Activated gamma-delta T cell (primary cell): ENCODE results near the gene TMEM190.
A peak's percentile ranks its signal among the peaks of the same experiment; 100 is the strongest.
"Not testable (repeated sequence)": the region's sequence is repeated elsewhere in the genome, so short reads cannot be mapped to it uniquely, and the experiment has no call there.

Experiments used
- DNase-seq: peaks from one replicate; lab custom pipeline; 2025; lab: John Stamatoyannopoulos, UW

TMEM190 gene

DNA sequence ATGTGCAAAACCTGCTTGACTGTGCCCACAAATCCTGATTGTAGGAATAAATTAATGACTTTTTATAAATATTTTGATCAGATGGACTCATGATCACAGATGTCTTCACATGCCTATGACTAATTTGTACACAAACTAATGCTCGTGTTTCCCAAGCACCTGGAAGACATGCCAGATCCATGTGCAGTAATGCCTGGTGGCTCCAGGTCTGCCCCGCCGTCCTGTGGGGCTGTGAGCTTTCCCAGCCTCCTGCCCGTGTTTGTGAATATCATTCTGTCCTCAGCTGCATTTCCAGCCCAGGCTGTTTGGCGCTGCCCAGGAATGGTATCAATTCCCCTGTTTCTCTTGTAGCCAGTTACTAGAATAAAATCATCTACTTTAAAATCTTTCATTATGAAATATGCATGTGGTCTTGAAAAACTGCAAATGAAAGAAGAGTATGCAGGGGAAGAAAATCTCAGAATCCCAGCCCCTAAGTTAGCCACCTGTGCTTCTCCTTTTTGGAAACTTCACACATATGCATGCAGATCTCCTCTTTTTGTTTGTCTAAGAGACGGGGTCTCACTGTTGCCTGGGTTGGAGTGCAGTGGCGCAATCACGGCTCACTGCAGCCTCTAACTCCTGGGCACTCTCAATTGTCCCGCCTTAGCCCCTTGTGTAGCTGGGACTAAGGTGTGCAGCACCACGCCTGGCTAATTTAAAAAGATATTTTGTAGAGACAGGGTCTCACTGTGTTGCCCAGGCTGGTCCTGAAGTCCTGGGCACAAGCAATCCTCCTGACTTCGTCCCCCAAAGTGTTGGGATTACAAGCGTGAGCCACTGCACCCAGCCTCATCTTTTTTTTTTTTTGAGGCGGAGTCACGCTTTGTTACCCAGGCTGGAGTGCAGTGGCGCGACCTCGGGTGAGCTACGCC is 15.3 kb downstream of the TMEM190 start:
- DNase-seq = no peak

DNA sequence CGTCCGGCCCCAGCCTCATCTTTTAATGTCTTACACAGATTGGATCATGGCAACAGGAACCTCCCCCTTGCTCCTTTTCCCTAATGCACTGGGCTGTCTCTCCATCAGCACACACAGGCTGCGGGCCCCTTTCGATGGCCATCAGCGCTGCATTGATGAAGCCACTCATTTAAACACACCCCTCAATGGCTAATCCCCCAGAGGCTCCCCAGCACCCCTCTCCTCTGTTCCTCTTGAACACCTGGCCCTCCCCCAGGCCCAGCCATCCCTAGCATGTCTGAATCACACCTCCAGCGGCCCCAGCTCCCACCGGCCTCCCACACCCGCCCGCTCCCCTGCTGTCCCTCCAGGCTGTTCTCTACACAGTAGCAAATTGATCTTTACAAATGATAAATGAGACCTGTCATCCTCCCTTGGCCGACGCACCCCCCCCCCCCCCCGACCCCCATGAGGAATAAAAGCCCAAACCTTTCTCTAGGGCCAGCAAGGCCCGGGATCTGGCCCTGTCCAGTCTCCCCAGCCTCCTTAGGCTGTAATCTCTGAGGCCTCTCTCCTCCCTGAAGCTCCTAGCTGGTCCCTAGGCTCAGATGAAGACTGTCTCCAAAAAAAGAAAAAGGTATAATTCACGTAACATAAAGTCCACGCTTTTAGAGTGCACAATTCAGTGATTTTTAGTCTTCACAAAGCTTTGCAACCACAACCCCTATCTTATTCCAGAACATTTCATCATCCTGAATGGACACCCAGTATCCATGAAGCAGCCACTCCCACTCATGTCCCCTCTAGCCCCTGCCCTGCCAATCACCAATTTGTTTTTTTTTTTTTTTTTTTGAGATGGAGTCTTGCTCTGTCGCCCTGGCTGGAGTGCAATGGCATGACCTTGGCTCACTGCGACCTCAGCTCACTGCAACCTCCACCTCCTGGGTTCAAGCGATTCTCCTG is 16.5 kb downstream of the TMEM190 start:
- no peak for DNase-seq

DNA sequence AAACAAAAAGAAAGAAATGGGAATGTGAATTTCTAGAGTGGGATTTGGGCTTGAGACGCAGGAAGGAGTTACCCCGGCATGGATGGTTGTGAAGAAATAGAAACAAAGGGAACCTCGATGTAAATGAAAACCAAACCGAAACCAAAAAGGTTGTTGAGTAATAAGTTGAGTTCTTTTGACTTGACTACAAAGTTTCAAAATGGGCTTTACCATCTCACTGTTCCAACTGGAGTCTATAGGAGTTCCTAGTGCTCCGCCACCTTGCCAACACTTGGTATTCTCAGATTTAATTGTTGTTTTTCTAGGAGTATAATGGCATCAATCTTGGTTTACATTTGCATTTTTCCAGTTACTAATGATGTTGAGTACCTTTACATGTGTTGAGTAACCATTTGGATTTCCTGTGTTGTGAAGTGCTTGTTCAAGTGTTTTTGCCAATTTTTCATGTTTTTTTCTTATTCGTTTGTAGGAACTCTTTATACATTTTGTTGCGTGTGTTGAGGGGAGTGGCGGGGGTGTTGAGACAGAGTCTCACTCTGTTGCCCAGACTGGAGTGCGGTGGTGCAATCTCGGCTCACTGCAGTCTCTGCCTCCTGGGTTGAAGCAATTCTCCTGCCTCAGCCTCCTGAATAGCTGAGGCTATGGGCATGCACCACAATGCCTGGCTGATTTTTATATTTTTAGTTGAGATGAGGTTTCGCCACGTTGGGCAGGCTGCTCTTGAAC is 21.7 kb downstream of the TMEM190 start:
- no peak for DNase-seq

DNA sequence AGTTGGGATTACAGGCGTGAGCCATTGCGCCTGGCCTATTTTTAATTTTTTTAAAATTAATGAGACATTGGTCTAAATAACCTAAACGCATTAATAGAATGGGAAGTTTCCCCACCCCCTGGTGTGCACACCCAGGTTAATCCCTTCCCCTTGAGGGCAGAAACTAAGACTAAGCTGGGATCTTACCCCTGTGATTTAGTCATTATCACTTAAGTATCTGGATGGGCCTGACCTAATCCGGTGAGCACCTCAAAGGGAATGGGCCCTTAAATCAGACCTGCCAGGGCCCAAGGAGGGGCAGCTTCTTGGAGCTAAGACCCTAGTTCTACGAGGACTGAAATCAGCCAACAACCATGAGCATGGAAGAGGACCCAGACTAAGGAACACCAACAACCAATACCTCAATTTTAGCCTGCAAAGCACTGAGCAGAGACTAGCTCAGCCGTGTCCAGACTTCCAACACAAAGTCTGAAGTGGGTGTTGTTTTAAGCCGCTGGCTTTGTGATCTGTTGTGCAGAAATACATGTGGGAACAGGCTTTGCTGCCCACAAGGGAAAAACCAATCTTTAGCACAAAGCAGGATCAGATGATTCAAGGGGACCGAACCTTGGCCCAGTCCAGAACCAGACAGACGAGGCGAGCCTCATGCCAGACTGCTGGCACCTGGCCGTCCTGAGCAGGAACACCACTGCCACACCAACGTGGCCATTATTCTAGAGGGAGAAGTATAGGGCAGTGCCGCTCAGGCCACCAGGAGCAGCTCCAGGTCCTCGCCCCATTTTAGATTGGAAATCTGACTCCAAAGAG is 23.9 kb downstream of the TMEM190 start:
- no peak for DNase-seq

DNA sequence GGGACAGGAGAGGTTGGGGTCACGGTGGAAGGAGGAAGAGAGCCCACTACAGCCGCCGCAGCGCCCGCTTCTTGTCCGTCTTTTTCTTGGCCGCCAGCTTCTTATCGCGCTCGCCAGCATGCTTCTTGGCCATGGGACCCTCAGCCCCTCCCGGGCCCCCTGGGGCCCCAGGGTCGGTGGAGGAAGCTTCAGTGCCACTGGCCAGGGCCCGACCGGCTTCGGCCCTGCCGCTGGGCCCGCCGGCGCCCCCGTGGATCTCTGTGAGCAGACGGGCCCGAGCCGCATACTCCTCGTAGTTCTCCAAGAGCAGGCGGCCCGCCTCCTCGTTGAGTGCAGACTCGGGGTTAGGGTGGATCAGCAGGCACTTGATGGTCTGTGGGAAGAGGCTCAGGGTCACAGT is 24.8 kb downstream of the TMEM190 start:
- DNase-seq = not testable (repeated sequence)

DNA sequence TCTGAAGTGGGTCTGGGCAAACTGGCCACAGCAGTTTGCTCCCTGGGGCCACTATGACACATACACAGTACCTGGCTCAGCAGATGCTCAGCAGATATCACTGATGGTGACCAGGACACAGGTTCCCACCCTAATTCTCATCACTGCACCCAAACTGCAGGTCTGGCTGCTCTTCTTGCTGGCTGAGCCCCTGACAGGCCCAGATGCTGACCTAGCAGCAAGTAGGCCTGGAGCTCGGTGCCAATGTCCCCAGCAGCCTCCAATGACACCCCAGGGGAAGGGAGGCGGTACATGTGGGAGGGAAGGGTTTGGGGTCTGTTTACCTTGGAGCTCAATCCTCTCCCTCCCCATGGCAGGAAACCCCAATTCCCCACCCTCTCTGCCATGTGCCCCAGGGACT is 25.9 kb downstream of the TMEM190 start:
- no peak for DNase-seq

DNA sequence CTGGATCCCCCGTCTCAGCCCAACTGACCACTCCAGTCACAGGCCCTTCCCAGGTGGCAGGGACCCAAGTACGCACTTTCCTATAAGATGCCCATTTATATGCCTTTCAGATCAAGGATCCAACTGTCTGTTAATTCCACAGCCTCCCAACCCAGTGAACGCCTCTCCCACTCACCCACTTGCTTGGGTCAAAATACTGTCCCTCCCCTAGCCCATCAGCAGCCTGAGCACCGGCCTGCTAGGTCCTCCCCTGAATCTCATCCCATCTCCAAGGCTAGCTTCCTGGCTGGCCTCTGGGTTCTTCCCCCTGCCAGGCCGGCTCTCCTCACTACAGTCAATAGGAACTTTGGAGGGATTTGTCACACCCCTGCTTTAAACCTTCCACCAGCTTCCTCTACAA is 29.0 kb downstream of the TMEM190 start:
- DNase-seq = no peak

DNA sequence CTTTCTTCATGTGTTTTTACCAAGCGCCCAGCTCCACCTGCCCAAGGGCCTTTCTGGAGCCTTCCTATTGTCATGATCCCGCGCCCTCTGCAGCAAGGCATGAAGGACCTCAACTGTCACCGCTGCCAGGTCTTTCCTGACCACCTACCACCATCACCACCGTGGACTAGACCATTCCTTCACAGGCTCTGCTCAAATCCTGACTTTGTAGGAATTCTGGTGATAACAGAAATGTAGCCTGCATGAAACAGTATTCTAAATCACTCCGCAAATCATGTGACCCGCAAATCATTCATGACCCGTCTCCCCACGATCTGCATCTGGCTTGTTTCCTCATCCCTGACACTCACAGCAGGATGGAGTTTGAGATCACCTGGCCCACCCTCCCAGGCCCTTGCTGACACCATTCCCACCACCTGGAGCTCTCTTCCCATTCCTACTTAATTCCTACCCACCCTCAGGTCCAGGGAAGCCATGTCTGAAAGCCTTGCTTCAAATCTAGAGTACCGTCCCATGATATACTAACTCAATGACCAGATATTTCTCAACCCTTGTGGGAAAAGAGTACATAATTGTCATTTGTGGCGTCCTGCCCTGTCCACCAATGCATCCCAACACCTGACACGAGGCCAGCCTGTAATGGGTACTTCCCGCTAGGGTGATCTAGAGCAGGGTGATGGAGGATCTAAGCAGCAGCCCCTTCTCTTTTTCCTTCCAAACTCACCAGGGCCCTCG is 29.6 kb downstream of the TMEM190 start:
- no peak for DNase-seq

DNA sequence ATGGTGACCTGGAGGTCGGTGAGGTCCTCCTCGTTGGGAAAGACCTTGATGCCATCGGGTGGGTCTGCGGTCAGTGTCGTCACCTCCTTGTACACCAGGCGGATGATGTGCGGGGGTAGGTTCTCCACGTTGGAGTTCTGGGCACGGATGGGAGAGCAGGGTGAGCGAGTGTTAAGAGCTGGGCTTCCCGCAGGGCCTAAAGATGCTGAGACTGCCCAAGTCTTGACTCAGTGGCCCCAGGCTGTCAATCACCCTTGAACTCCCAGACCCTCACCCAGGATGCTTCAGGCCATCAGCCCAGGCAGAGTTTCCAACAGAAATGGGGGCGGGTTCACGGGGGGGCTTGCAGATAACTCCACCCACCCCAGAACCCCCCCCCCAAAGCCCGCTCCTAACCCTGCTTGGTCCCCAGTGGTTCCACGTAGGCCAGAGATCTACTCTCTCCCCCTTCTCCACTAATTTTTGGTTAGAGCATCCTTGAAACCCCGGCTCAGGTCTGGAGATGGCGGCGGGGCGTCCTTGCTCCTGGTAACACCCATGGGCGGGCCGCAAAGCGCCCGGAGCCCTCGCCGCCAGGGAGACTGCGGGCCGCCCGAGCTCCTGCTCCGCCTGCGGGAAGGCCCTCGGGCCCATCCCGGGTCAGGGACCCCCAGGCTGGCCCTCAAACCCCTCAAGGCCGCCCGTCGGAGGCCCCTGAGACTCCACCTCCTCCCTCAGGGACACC is 30.4 kb downstream of the TMEM190 start:
- no peak for DNase-seq

DNA sequence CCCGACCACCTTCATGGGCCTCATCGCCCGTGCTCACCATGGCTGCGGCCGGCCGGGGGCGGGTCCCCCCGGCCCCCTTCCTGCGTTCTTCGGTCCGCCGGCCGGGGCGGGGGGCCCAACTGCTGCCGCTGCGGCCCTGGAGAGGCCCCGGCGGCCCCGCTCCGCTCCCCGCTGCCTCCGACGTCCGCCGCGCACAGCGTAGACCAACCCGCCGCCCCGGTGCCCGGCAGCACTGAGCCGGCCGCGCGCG is 30.8 kb downstream of the TMEM190 start, which contains the start of gene UBE2S:
Gene UBE2S, minus strand, starts transcription at position 239 of the 250 bp plus-strand sequence. Its CDS starts 199 bp downstream, at position 40.
- DNase-seq = not testable (repeated sequence)

DNA sequence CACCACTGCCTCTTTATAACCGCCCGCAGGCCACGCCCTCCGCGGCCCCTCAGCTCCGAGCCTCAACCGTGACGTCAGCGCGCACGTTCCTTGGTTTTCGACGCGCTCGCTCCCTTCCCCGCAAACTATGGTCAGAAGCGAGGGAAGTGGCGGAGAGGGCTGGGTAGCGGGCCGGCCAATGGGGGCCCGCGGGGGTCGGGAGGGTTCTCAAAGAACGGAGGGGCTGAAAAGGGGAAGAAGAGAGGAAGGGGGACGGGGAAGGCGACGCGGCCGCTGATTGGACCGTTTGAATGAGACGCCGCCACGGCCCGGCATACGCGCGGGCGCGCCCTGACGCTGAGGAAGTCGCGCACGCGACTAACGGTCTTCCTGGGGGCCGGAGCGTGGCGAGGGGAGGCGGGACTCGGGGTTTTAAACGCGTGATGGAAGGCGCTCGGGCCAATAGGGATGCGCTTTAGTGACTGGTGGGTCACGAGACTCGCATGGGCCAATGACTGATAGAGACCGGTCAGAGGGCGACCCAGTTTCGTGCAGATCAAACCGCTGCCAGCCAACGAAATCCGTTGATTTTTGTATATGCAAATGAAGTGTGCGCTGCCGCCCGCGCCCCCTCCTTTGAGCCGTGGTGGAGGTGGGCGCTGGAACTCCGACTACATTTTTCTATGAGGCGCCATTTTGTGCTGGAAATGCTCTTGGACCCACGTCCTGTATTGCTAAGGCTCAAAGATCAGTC is 31.3 kb downstream of the TMEM190 start:
- peak; percentile 92 for DNase-seq

DNA sequence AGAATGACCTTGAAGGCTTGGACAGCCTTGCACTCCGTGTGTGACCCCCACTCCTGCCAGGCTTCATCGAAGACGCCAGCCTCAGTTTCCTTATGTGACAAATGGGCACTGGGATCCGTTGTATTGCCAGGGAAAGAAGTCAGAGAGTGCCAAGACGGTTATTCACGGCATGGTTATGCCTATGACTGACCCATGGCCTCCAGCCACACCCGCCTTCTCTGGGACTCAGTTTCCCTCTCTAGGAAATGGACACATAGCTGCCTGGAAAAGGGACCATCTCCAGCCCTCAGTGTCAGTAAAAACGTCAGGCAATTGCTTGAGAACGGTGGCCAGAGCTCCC is 31.9 kb downstream of the TMEM190 start:
- DNase-seq = no peak

DNA sequence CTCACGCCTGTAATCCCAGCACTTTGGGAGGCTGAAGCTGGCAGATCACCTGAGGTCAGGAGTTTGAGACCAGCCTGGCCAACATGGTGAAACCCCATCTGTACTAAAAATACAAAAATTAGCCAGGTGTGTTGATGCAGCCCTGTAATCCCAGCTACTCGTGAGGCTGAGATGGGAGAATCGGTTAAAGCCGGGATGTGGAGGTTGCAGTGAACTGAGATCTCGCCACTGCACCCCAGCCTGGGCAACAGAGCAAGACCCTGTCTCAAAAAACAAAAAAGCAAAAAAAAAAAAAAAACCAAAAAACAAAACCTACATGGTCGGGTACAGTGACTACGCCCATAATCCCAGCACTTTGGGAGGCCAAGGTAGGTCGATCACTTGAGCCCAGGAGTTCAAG is 32.6 kb downstream of the TMEM190 start:
- not testable (repeated sequence) for DNase-seq

DNA sequence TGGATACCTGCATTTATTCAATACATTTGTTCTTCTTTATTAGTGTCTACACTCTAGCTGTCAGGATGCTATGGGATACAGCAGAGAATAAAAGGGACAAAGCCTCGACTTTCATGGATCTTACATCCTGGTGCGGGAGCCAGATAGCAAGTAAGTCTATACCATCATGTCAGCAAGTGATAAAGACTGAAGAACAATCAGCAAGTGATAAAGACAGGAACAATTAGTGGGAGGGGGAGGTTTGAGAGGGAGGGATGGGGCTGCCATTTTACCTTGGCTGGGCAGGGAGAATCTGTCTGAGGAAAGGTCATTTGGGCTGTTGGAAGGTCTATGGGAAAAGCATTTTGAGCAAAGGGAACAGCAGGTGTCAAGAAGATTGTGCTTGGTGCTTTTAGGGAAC is 33.5 kb downstream of the TMEM190 start:
- no peak for DNase-seq

DNA sequence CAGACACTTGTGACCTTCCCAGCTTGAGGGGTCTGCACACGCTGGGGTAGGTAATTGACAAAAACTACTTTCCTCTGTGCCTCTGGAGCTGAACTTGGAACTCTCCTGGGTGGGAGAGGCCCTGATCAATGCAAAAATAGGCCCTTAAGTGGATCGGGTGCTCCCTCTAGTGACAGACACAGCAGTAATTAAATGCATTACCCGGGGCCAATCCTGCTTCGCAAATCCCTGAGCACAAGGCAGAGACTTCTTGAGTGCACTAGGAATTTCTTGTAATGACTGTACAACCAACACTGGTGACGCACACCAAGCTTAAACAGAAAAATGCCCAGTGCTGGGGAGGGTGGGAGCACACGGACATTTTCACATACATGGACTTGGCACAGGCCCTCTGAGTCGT is 41.6 kb downstream of the TMEM190 start:
- DNase-seq = no peak

DNA sequence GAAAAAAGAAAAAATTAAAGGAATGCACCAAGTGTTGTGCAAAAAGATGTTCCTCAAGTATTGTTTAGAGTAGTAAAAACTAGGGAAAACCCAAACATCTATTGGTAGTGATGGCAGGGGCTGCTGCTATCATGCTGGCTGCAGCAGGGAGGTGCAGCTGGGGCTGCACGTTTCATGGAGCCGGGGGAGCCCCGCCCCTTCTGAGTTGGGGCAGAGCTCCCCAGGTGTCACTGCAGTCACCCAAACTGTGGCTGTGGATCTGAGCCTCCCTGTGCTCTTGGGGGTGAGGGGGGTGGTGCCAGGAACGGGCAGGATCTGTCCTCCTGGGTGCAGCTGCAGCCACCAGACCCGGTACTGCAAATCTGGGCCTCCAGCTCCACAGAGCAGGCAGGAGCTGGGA is 42.5 kb downstream of the TMEM190 start:
- DNase-seq = no peak

DNA sequence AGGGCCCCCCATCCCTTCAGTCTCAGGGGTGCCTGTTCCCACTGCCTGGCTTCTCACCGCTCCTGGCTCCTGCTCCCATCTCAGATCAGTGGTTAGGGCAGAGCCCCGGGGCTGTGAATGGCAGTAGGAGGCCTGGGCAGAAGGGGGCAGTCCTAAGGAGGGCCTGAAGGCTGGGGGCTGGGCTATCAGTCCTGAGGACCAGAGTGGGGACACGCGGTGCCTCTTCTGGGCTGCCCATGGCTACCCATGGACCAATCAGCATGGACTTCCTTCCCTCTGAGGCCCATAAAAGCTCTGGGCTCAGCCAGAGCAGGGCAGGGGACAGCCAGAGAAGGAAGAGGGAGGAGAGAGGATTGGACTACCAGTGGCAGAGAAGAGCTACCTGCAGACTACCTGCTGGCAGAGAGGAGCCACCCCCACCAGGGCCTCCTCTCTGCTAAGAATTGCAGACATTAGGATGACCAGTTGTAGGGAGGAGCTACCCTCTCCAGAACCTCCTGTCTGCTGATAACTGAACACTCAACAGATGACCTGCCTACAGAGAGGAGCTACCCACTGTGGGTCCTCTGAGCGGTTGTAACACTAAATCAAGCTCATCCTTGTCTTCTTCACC is 43.1 kb downstream of the TMEM190 start:
- no peak for DNase-seq

DNA sequence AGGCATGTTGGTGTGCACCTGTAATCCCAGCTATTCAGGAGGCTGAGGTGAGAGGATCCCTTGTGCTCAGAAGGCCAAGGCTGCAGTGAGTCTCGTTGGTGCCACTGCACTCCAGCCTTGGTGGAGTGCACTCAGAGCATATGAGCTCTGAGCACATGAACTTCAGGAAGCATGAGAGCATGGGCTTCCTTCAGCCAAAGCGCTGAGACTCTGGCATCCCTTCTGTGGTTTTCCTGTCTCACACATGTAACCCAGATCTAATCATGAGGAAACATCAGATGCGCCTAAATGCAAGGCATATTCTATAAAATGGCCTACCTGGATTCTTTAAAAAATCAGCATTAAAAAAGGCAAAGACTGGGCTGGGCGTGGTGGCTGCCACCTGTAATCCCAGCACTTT is 44.7 kb downstream of the TMEM190 start:
- DNase-seq = not testable (repeated sequence)
